Esophagus muscularis mucosa (tissue), 3 donors: ENCODE measurements around the gene PDZK1IP1.

Experiments
- CTCF ChIP-seq, 3 experiments: fragments of 200-600 bp in 2 of 3; fragments of 450-650 bp in 1 of 3; sonication (generic) in 2 of 3; IDR thresholded peaks; one replicate each; pipeline ENCODE4 v1.5.1; 2017 to 2019; ENCODE audit warnings: antibody characterized with exemption in 3 of 3, mild to moderate bottlenecking in 2 of 3, moderate library complexity in 1 of 3
- POLR2A ChIP-seq: fragments of 450-650 bp; IDR thresholded peaks from one replicate; pipeline ENCODE4 v1.6.1; 2017; ENCODE audit warnings: antibody characterized with exemption, moderate library complexity, mild to moderate bottlenecking, low read depth
- POLR2AphosphoS5 ChIP-seq, 2 donors: sonication (generic); formaldehyde crosslinking; IDR thresholded peaks; one replicate each; pipeline ENCODE4 v1.6.1; 2017; ENCODE audit warnings: antibody characterized with exemption in 2 of 2

GRCh38 chr1:47198214-47198613 is 8.4 kb upstream of the PDZK1IP1 start:
- TF ChIP-seq CTCF (IDR thresholded peaks at IDR 0.05) (no peak), POLR2AphosphoS5 (IDR thresholded peaks at IDR 0.05) (no peak), POLR2A (no peak)
